HEK293T (cell line): ENCODE data around the gene SERTAD1.

ENCODE experiments used
- CTBP1 ChIP-seq: fragments of 450-650 bp; IDR thresholded peaks from 2 replicates; pipeline ENCODE4 v1.6.1; 2016; ENCODE audit warnings: borderline replicate concordance
- ELF4 ChIP-seq: fragments of 450-650 bp; IDR thresholded peaks from 2 replicates; pipeline ENCODE4 v1.6.1; 2017; ENCODE audit warnings: antibody characterized with exemption
- FOXA1 ChIP-seq: fragments of 450-650 bp; IDR thresholded peaks from 2 replicates; pipeline ENCODE4 v1.6.1; 2016; ENCODE audit warnings: mild to moderate bottlenecking
- FOXK2 ChIP-seq: fragments of 450-650 bp; IDR thresholded peaks from 2 replicates; pipeline ENCODE4 v1.6.1; 2016; ENCODE audit warnings: mild to moderate bottlenecking
- FOXM1 ChIP-seq: fragments of 450-650 bp; IDR thresholded peaks from 2 replicates; pipeline ENCODE4 v1.6.1; 2017; ENCODE audit warnings: mild to moderate bottlenecking, borderline replicate concordance
- L3MBTL2 ChIP-seq: fragments of 450-650 bp; conservative IDR thresholded peaks from 2 replicates; pipeline ENCODE4 v1.6.1; 2016; ENCODE audit warnings: mild to moderate bottlenecking
- LEF1 ChIP-seq: fragments of 450-650 bp; IDR thresholded peaks from 2 replicates; pipeline ENCODE4 v1.6.1; 2017; ENCODE audit warnings: mild to moderate bottlenecking, borderline replicate concordance
- NFRKB ChIP-seq: fragments of 450-650 bp; IDR thresholded peaks from 2 replicates; pipeline ENCODE4 v1.6.1; 2016; ENCODE audit warnings: mild to moderate bottlenecking, moderate library complexity
- SP1 ChIP-seq: fragments of 450-650 bp; IDR thresholded peaks from 2 replicates; pipeline ENCODE4 v1.6.1; 2017
- SUZ12 ChIP-seq: fragments of 450-650 bp; IDR thresholded peaks from 2 replicates; pipeline ENCODE4 v1.6.1; 2016; ENCODE audit warnings: mild to moderate bottlenecking
- TARDBP ChIP-seq: fragments of 450-650 bp; IDR thresholded peaks from 2 replicates; pipeline ENCODE4 v1.6.1; 2016

- TF ChIP-seq LEF1 = no peak
- no peak for TF ChIP-seq L3MBTL2
- no peak for TF ChIP-seq TARDBP
- TF ChIP-seq SUZ12 = no peak
- no peak for TF ChIP-seq CTBP1
- no peak for TF ChIP-seq NFRKB
- TF ChIP-seq FOXK2 = no peak
- TF ChIP-seq SP1 = no peak
- no peak for TF ChIP-seq FOXA1
- no peak for TF ChIP-seq FOXM1
- TF ChIP-seq ELF4 = no peak
Observed at GRCh38 chr19:40423938-40424337, 1.9 kb downstream of the SERTAD1 start.
